NCI-H82 treated with DMSO at 0.1 percent for 48 hours (cell line): Measurements from ENCODE around the gene COPS6.

Experiments used
- DNase-seq: peaks from one replicate; lab custom pipeline; 2025; ENCODE audit not compliant: unreplicated experiment; lab: John Stamatoyannopoulos, UW

COPS6 gene

GRCh38 chr7:100101016-100101862 is 12.5 kb downstream of the COPS6 start, which contains the start of the genes AP4M1 and MCM7:
Gene AP4M1 (plus strand): TSS chr7:100101643. CDS start chr7:100101715, 72 bp downstream.
Gene MCM7 (minus strand): TSS chr7:100101397. CDS start chr7:100101294, 103 bp downstream.
- DNase-seq: peak; percentile 96

- DNase-seq: no peak
Measured at GRCh38 chr7:100102950-100103840, 14.4 kb downstream of the COPS6 start.

GRCh38 chr7:100105534-100105933 is 16.8 kb downstream of the COPS6 start:
- DNase-seq: no peak

GRCh38 chr7:100106633-100107032 is 17.9 kb downstream of the COPS6 start:
- no peak for DNase-seq

- no peak for DNase-seq
Measured at GRCh38 chr7:100107125-100107737, 18.5 kb downstream of the COPS6 start.

GRCh38 chr7:100107890-100108289 is 19.1 kb downstream of the COPS6 start:
- no peak for DNase-seq

GRCh38 chr7:100109521-100110163 is 20.9 kb downstream of the COPS6 start:
- no peak for DNase-seq

GRCh38 chr7:100111156-100111555 is 22.4 kb downstream of the COPS6 start:
- DNase-seq: no peak

GRCh38 chr7:100111914-100112313 is 23.1 kb downstream of the COPS6 start:
- DNase-seq: no peak

- DNase-seq: no peak
Measured at GRCh38 chr7:100115026-100115425, 26.3 kb downstream of the COPS6 start.

- no peak for DNase-seq
Measured at GRCh38 chr7:100118388-100119071, 29.8 kb downstream of the COPS6 start.

GRCh38 chr7:100119072-100119969 is 30.6 kb downstream of the COPS6 start, which contains the start of the genes CNPY4 and TAF6:
Gene CNPY4 (plus strand): TSS chr7:100119634. CDS start chr7:100119745, 111 bp downstream.
Gene TAF6 (minus strand): TSS chr7:100119358. CDS start chr7:100114209, 5,149 bp downstream.
- peak; percentile 87 for DNase-seq

GRCh38 chr7:100119970-100120732 is 31.4 kb downstream of the COPS6 start:
- peak; percentile 28 for DNase-seq

- no peak for DNase-seq
Measured at GRCh38 chr7:100120733-100121036, 31.9 kb downstream of the COPS6 start.

- DNase-seq: no peak
Measured at GRCh38 chr7:100122067-100122466, 33.3 kb downstream of the COPS6 start.

- no peak for DNase-seq
Measured at GRCh38 chr7:100122568-100122967, 33.8 kb downstream of the COPS6 start.

GRCh38 chr7:100124301-100125230 is 35.8 kb downstream of the COPS6 start:
- no peak for DNase-seq
